NB4 (cell line): Measurements from ENCODE around the gene ACVR2B.

ENCODE experiments used
- DNase-seq: peaks from one replicate; pipeline ENCODE4 v3.0.0; 2010; ENCODE audit warnings: low read depth
- H3K4me3 ChIP-seq: one replicate; pipeline ENCODE4 v1.5.1; 2011; ENCODE audit warnings: mild to moderate bottlenecking, low read depth, low read length, moderate library complexity
- MYC ChIP-seq: IDR thresholded peaks from 2 replicates; pipeline ENCODE4 v1.6.1; 2011; ENCODE audit warnings: low read depth, low read length
- POLR2A ChIP-seq: IDR thresholded peaks from 2 replicates; pipeline ENCODE4 v1.6.1; 2011; ENCODE audit warnings: mild to moderate bottlenecking; ENCODE audit not compliant: insufficient read length; ENCODE audit errors: extremely low read depth
- TF ChIP-seq, protein P1 (sequence below): IDR thresholded peaks from one replicate; pipeline ENCODE4 v1.5.1; 2012; ENCODE audit warnings: low read depth, low read length
- TF ChIP-seq, protein P2 (sequence below): IDR thresholded peaks from 2 replicates; pipeline ENCODE4 v1.6.1; 2011; ENCODE audit warnings: low read depth, low read length

The ACVR2B gene

DNA sequence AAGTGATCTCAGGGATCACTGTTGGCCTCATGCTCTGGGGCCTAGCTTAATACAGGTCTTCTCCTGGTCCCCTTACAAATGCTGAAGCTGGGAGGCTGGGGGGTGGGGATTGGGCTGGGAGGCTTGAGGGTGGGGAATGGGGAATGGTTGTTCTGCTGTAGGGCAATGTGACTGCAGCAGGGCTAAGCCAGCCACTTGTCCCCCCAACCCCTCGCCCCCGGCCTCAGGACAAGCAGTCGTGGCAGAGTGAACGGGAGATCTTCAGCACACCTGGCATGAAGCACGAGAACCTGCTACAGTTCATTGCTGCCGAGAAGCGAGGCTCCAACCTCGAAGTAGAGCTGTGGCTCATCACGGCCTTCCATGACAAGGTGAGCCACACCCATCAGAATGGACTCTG lies 25.2 kb downstream of the ACVR2B start:
- no peak for DNase-seq
- TF ChIP-seq, protein P1, sequence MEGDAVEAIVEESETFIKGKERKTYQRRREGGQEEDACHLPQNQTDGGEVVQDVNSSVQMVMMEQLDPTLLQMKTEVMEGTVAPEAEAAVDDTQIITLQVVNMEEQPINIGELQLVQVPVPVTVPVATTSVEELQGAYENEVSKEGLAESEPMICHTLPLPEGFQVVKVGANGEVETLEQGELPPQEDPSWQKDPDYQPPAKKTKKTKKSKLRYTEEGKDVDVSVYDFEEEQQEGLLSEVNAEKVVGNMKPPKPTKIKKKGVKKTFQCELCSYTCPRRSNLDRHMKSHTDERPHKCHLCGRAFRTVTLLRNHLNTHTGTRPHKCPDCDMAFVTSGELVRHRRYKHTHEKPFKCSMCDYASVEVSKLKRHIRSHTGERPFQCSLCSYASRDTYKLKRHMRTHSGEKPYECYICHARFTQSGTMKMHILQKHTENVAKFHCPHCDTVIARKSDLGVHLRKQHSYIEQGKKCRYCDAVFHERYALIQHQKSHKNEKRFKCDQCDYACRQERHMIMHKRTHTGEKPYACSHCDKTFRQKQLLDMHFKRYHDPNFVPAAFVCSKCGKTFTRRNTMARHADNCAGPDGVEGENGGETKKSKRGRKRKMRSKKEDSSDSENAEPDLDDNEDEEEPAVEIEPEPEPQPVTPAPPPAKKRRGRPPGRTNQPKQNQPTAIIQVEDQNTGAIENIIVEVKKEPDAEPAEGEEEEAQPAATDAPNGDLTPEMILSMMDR: no peak
- TF ChIP-seq, protein P2, sequence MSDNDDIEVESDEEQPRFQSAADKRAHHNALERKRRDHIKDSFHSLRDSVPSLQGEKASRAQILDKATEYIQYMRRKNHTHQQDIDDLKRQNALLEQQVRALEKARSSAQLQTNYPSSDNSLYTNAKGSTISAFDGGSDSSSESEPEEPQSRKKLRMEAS: no peak
- TF ChIP-seq POLR2A (no peak), MYC (no peak)

DNA sequence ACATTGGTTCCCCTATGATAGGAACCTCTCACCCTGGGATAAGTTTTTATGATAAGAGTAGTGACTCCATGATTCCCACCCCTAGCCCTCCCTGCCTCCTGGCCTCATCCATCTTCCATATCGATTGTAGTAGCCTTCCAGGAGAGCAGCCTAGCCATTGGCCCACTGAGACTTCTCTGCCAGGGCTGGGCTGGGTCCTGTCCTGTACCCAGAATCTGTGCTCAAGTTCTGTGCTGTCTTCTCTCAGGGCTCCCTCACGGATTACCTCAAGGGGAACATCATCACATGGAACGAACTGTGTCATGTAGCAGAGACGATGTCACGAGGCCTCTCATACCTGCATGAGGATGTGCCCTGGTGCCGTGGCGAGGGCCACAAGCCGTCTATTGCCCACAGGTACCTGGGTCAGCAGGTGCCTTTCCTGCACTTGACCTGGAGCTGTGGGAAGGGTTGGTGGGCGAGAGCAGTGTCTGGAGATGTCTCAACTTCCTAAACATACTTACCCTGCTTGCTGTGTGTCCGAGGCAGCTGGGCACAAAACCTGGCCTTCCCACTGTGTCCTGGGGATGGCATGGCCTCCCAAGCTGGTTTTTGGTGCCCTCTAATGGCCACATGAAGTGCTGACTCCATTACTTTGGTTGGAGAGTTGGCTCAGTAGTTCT lies 25.9 kb downstream of the ACVR2B start:
- DNase-seq: peak; percentile 68
- 0 out of 2 replicates have a peak, but pooled peaks have one; percentile 24 for TF ChIP-seq MYC
- TF ChIP-seq, protein P2: no peak
- TF ChIP-seq, protein P1: peak; percentile 88
- no peak overlapping the region for H3K4me3 ChIP-seq

More for the DNA sequence above, 25.2 kb downstream of the ACVR2B start:
- no peak overlapping the region for H3K4me3 ChIP-seq

DNA sequence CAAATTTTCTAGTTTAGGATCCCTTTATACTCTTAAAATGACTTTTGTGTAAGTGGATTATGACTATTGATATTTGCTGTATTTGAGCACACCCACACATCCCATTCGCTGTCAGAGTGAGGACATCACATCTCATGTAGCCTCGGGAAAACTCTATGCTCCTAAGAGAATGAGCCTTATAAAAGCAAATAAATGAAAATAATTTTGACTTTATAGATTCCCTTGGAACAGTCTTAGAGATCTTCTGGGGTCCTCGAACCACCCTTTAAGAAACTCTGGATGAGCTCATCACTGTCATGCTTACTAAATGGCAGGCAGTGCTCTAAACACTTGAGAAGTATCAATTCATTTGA lies 26.4 kb downstream of the ACVR2B start:
- TF ChIP-seq, protein P1: no peak
- H3K4me3 ChIP-seq: no peak overlapping the region

DNA sequence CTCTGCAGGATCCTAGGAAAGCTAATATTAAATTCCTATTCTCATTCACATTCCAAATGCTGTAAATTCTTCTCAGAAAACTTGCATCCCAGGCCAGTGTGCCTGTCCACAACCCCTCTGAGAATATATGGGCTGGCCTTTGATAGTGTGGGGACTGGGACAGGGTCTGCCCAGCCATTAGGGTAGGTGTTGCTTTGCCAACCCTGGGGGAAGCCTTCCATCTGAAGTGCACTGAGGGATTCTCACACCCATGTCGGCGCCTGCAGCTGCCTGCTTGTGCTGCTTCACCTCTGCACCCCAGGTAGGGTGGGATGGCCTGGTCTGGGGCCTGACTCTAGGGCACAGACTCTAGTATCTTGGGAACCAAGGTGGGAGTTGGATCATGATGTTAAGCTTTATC lies 27.2 kb downstream of the ACVR2B start:
- DNase-seq: no peak
- TF ChIP-seq, protein P1: no peak
- H3K4me3 ChIP-seq: no peak overlapping the region

More for the DNA sequence above, 26.4 kb downstream of the ACVR2B start:
- DNase-seq: no peak

DNA sequence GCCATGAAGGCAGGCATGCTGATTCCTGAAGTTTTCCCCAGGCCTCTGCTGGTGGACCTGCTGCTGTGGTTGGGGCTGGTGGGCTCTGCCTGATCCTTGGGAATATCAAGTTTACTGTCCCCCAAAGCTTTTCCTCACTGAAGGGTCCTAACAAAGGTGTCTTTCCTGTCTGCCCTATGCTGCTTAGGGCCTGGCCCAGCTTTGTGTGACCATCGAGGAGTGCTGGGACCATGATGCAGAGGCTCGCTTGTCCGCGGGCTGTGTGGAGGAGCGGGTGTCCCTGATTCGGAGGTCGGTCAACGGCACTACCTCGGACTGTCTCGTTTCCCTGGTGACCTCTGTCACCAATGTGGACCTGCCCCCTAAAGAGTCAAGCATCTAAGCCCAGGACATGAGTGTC lies 29.3 kb downstream of the ACVR2B start:
- no peak overlapping the region for H3K4me3 ChIP-seq
- TF ChIP-seq MYC (no peak), POLR2A (no peak)
- TF ChIP-seq, protein P2: no peak
- TF ChIP-seq, protein P1: no peak
- no peak for DNase-seq

DNA sequence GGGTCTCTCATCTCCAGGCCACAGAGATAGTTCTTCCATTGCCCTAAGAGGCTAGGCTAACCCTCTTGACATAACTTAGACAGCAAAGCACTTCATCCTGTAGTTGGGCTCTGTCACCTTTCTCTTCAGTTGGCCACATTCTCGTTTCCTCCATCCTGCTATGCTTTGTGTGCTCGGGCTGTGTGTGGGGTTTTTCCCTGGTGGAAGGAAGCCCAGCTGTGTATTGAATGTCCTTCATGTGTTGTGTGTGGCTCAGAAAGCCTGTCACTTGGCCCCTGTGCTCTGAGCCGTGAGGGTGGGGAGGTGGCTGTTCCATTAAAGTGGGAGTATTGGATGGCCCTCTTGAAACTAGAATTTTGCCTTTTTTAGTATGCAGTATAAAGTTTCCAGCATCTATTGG lies 33.6 kb downstream of the ACVR2B start:
- H3K4me3 ChIP-seq: no peak overlapping the region
- DNase-seq: no peak
- TF ChIP-seq, protein P1: no peak
- TF ChIP-seq, protein P2: no peak
- TF ChIP-seq POLR2A (no peak), MYC (no peak)
